UCSD-AML1 (cell line): ENCODE data around the gene CDK11B.
"Not testable (repeated sequence)": the region's sequence is repeated elsewhere in the genome, so short reads cannot be mapped to it uniquely, and the experiment has no call there.

ENCODE experiments used
- DNase-seq: peaks from one replicate; lab custom pipeline; 2025; ENCODE audit not compliant: unreplicated experiment; lab: John Stamatoyannopoulos, UW

Gene CDK11B

GRCh38 chr1:1658583-1659549 lies at the start of gene CDK11B:
Gene CDK11B, minus strand, starts transcription at chr1:1659004. Its CDS starts 1,519 bp downstream, at chr1:1657485.
- peak; percentile 95 for DNase-seq

GRCh38 chr1:1707897-1708296 lies 49.1 kb upstream of the CDK11B start:
- not testable (repeated sequence) for DNase-seq

GRCh38 chr1:1707241-1707640 lies 48.4 kb upstream of the CDK11B start:
- not testable (repeated sequence) for DNase-seq

GRCh38 chr1:1705623-1706022 lies 46.8 kb upstream of the CDK11B start:
- not testable (repeated sequence) for DNase-seq

- not testable (repeated sequence) for DNase-seq
Observed at GRCh38 chr1:1704284-1704957, 45.6 kb upstream of the CDK11B start.

- DNase-seq, result no peak
Observed at GRCh38 chr1:1703796-1704195, 45.0 kb upstream of the CDK11B start.

GRCh38 chr1:1702506-1702905 lies 43.7 kb upstream of the CDK11B start:
- not testable (repeated sequence) for DNase-seq

- DNase-seq, result not testable (repeated sequence)
Observed at GRCh38 chr1:1700557-1700956, 41.8 kb upstream of the CDK11B start.

GRCh38 chr1:1700067-1700466 lies 41.3 kb upstream of the CDK11B start:
- not testable (repeated sequence) for DNase-seq

GRCh38 chr1:1699061-1699460 lies 40.3 kb upstream of the CDK11B start:
- DNase-seq, result not testable (repeated sequence)

- not testable (repeated sequence) for DNase-seq
Observed at GRCh38 chr1:1697358-1698183, 38.8 kb upstream of the CDK11B start.

GRCh38 chr1:1696431-1697357 lies 37.9 kb upstream of the CDK11B start:
- not testable (repeated sequence) for DNase-seq

GRCh38 chr1:1692714-1693647 lies 34.2 kb upstream of the CDK11B start, which contains the start of gene SLC35E2B:
Gene SLC35E2B, minus strand, starts transcription at chr1:1692795. Its CDS starts 16,096 bp downstream, at chr1:1676699.
- DNase-seq, result peak; percentile 92

GRCh38 chr1:1692324-1692713 lies 33.5 kb upstream of the CDK11B start:
- DNase-seq, result peak; percentile 90

GRCh38 chr1:1691443-1691842 lies 32.6 kb upstream of the CDK11B start:
- DNase-seq, result not testable (repeated sequence)

GRCh38 chr1:1689526-1689925 lies 30.7 kb upstream of the CDK11B start:
- not testable (repeated sequence) for DNase-seq

- DNase-seq, result no peak
Observed at GRCh38 chr1:1687846-1688245, 29.0 kb upstream of the CDK11B start.

GRCh38 chr1:1684031-1684681 lies 25.4 kb upstream of the CDK11B start:
- DNase-seq, result no peak
